Naive thymus-derived CD4-positive, alpha-beta T cell (primary cell): ENCODE results near the gene MLH1. TPM values are rescaled to one million over a fixed set of nuclear protein-coding genes. Genes with fewer than 3 reads are reported as not detected.
"Not testable (repeated sequence)": the region's sequence is repeated elsewhere in the genome, so short reads cannot be mapped to it uniquely, and the experiment has no call there.

Experiments used
- ATAC-seq: fragments of 150-1000 bp; cut with Tn5 transposase; 2 replicates; pipeline ENCODE4 v1.10.0; 2021; ENCODE audit warnings: mild to moderate bottlenecking, moderate library complexity
- CTCF ChIA-PET: fragments of 350-600 bp; sonication (Branson Sonifier 250); formaldehyde crosslinking; loops from one replicate; lab custom pipeline; 2021; ENCODE audit warnings: antibody characterized with exemption; lab: Charles Lee
- POLR2A ChIA-PET: fragments of 350-600 bp; sonication (Branson Sonifier 250); formaldehyde crosslinking; loops from one replicate; lab custom pipeline; 2021; ENCODE audit warnings: antibody characterized with exemption, inconsistent platforms; lab: Charles Lee
- DNase-seq, 9 donors: peaks; one replicate each; pipeline versions ENCODE4 v3.0.0 to v3.0.0-alpha.2; 2020 to 2022; ENCODE audit warnings: mixed read lengths in 1 of 9
- H3K27ac ChIP-seq: one replicate; pipeline ENCODE4 v1.7.0; 2013; ENCODE audit warnings: mild to moderate bottlenecking, low read depth, low read length, moderate library complexity
- H3K27me3 ChIP-seq, 2 donors: one replicate each; pipeline ENCODE4 v1.7.0; 2013; ENCODE audit warnings: low read length in 2 of 2, mild to moderate bottlenecking in 2 of 2, moderate library complexity in 2 of 2; ENCODE audit not compliant: control insufficient read depth in 2 of 2, insufficient read depth in 2 of 2
- H3K36me3 ChIP-seq, 3 experiments: 1 replicate in 2 of 3; 2 replicates in 1 of 3; pipeline ENCODE4 v1.7.0; 2013; ENCODE audit warnings: low read length in 3 of 3, mild to moderate bottlenecking in 3 of 3, moderate library complexity in 1 of 3; ENCODE audit not compliant: insufficient read depth in 3 of 3, control insufficient read depth in 2 of 3
- H3K4me1 ChIP-seq, 2 donors: one replicate each; pipeline ENCODE4 v1.7.0; 2013; ENCODE audit warnings: low read length in 2 of 2, mild to moderate bottlenecking in 2 of 2, moderate library complexity in 1 of 2; ENCODE audit not compliant: control insufficient read depth in 2 of 2, insufficient read depth in 2 of 2
- H3K4me3 ChIP-seq: 2 replicates; pipeline ENCODE4 v1.7.0; 2013; ENCODE audit warnings: mild to moderate bottlenecking, low read length
- H3K9me3 ChIP-seq, 3 experiments: 1 replicate in 2 of 3; 2 replicates in 1 of 3; pipeline ENCODE4 v1.7.0; 2013; ENCODE audit warnings: low read length in 3 of 3; ENCODE audit not compliant: control insufficient read depth in 2 of 3
- H3K27ac Mint-ChIP-seq, 9 donors: one replicate each; pipeline ENCODE4 v1.8.0; 2020 to 2022; ENCODE audit warnings: mixed read lengths in 9 of 9, mild to moderate bottlenecking in 8 of 9, moderate library complexity in 5 of 9, inconsistent platforms in 2 of 9
- H3K27me3 Mint-ChIP-seq, 5 donors: one replicate each; pipeline ENCODE4 v1.8.0; 2021 to 2022; ENCODE audit warnings: mixed read lengths in 5 of 5, mild to moderate bottlenecking in 1 of 5
- H3K36me3 Mint-ChIP-seq, 5 donors: one replicate each; pipeline ENCODE4 v1.8.0; 2020 to 2022; ENCODE audit warnings: mixed read lengths in 5 of 5, mild to moderate bottlenecking in 3 of 5, inconsistent platforms in 1 of 5
- H3K4me1 Mint-ChIP-seq, 7 donors: one replicate each; pipeline ENCODE4 v1.8.0; 2020 to 2022; ENCODE audit warnings: mixed read lengths in 7 of 7, mild to moderate bottlenecking in 3 of 7, inconsistent platforms in 1 of 7
- H3K4me3 Mint-ChIP-seq, 10 donors: one replicate each; pipeline ENCODE4 v1.8.0; 2020 to 2022; ENCODE audit warnings: mild to moderate bottlenecking in 10 of 10, mixed read lengths in 10 of 10, moderate library complexity in 6 of 10, inconsistent platforms in 2 of 10
- H3K9me3 Mint-ChIP-seq, 11 donors: one replicate each; pipeline ENCODE4 v1.8.0; 2020 to 2022; ENCODE audit warnings: mixed read lengths in 11 of 11, mild to moderate bottlenecking in 4 of 11, inconsistent platforms in 1 of 11, moderate library complexity in 1 of 11
- intact Hi-C, 2 donors: fragments of 100-400 bp; cut with micrococcal nuclease; formaldehyde crosslinking; loops; one replicate each; pipeline ENCODE4 v1.15.1; 2023
- polyA plus RNA-seq, 2 donors: library from polyadenylated mRNA; unstranded; fragments of 300-500 nt; fragmentation: Illumina TruSeq; gene quantifications; one replicate each; pipeline ENCODE4 v1.2.3, GENCODE V29; 2021
- total RNA-seq, 6 experiments: library from RNA in 5 of 6; stranded (reverse) in 5 of 6; gene quantifications; 1 replicate in 5 of 6; 2 replicates in 1 of 6; pipeline ENCODE4 v1.2.3 and lab custom pipeline; 2021 to 2026

The MLH1 gene
- total and polyA plus RNA-seq, 7 experiments from 2014 or later: 20.4 to 42.0 (median 28.6) TPM

DNA sequence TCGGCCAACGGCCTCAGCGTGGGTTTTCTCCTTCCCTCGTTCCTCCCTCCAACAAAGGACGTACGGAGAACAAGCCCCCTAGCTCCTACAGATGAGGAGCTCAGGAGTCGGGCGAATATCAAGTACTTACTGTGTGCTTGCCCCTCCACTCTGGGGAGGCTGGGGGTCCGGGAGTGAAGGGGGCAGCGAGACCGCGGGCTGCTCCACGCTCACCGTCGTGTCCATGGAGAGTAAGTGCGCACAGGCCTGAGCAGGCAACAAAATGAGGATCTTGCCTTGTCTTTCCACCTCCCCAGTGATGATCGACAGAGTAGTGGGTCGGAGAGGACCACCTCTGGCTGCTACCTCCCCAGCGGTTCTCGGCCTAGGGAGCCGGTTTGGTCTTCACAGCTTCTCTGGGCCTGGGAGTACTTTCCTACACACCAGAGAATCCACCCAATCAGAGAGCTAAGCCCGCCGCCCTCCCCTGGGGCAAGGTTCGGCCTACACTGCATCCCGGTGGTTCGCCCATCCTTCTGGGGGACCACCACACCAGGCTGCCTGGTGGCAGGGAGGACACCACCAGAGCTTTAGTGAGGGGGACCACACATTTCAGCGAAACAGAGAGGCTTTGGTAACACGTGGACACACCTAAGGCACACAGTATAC is 47.9 kb upstream of the MLH1 start:
- DNase-seq (peak in 1 of 9 donors; percentile 12), ATAC-seq (peak; percentile 1)
- H3K36me3 ChIP-seq: peaks cover 0 to 6% (median 0%) of the 10 kb centered on the region in 3 experiments
- peaks cover 0 to 8% (median 0%) of the 10 kb centered on the region in 3 experiments for H3K9me3 ChIP-seq
- POLR2A ChIA-PET: interaction anchor here (0.6 to 4.2 kb wide), 12 partner anchors 10 to 390 kb away, joined by 3 to 39 read pairs (median 5); partner anchors contain the start of genes EPM2AIP1 and MLH1
- peaks cover 0 to 32% (median 24%) of the 10 kb centered on the region in 7 donors for H3K4me1 Mint-ChIP-seq
- peaks cover 0 to 35% (median 0%) of the 10 kb centered on the region in 5 donors for H3K27me3 Mint-ChIP-seq
- H3K36me3 Mint-ChIP-seq: peaks cover 0 to 22% (median 4%) of the 10 kb centered on the region in 5 donors
- CTCF ChIA-PET: interaction anchor here (0.6 to 2.1 kb wide), 3 partner anchors 13 to 102 kb away, joined by 4 to 10 read pairs (median 6); no protein-coding TSS in a partner anchor
- peak overlapping the region; percentile 67 to 93 (median 87) for H3K27ac Mint-ChIP-seq
- peak overlapping the region; percentile 80 to 91 (median 88) for H3K4me3 Mint-ChIP-seq
- H3K27me3 ChIP-seq: no peaks in the 10 kb centered on the region
- H3K9me3 Mint-ChIP-seq: peaks cover 0 to 32% (median 20%) of the 10 kb centered on the region in 11 donors
- intact Hi-C loops: loop anchor here (1.0 to 2.0 kb wide), 5 partner anchors 13 to 69 kb away; partner anchors contain the start of genes EPM2AIP1 (in 2 of the 2) and MLH1 (in 2 of the 2)
- H3K27ac ChIP-seq: peak overlapping the region; percentile 74
- H3K4me1 ChIP-seq: peaks cover 5 to 6% of the 10 kb centered on the region in 2 donors
- H3K4me3 ChIP-seq: peak overlapping the region; percentile 70

DNA sequence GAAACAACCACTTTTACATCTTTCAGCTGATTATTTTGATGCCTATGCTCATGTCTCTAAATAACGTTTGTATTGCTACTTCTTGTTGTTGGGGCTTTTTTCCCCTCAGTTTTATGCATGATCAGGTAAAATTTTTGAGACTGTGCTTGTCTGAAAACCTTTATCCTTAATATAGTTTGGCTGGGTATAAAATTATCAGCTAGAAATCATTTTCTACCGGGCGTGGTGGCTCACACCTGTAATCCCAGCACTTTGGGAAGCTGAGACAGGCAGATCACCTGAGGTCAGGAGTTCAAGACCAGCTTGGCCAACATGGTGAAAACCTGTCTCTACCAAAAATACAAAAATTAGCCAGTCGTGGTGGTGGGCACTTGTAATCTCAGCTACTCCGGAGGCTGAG is 45.5 kb upstream of the MLH1 start:
- Mint-ChIP-seq H3K27me3 (peaks cover 0 to 37% (median 0%) of the 10 kb centered on the region in 5 donors), H3K9me3 (peaks cover 0 to 32% (median 20%) of the 10 kb centered on the region in 11 donors), H3K4me1 (peaks cover 0 to 16% (median 12%) of the 10 kb centered on the region in 7 donors), H3K4me3 (peak overlapping the region in 1 of 10 donors; percentile 29), H3K36me3 (peaks cover 0 to 22% (median 4%) of the 10 kb centered on the region in 5 donors)
- H3K9me3 ChIP-seq, POLR2A ChIA-PET, H3K27ac ChIP-seq, H3K36me3 ChIP-seq, H3K4me3 ChIP-seq, H3K4me1 ChIP-seq, ATAC-seq, H3K27ac Mint-ChIP-seq, DNase-seq, intact Hi-C loops, H3K27me3 ChIP-seq: not testable (repeated sequence)
- CTCF ChIA-PET: interaction anchor here (0.9 kb wide), 1 partner anchor 11 kb away, joined by 3 read pairs; no protein-coding TSS in a partner anchor

DNA sequence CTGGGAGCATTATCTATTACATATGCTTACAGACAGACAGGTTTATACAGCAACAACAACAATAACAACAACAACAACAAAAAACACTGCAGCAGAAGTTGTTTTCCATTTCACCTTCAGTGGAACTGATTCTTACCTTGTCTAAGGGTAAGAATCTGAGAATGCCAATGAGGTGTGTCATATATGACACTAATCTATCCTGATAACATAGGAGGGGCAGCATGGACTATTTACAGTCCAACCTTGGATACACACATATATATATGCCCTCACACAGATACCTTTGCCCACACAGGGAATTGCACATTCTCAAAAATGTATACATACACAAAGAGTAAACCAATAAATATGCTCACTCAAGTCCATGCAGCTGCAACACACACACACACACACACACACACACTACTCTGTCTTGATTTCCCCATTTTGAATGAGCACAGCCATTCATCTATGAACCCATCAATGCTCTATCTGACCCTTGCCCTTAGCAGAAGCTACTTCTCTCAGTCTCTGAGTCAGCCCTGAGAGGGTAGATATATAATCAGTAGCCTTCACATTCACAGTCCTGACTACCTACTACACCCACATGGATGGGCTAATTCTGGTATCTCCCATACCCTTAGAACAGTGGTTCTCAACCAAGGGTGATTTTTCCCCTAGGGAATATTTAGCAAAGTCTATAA is 38.7 kb upstream of the MLH1 start:
- no peak for DNase-seq
- ATAC-seq: no peak
- Mint-ChIP-seq H3K27ac (no peak overlapping the region), H3K4me1 (peaks cover 2 to 12% (median 11%) of the 10 kb centered on the region in 7 donors), H3K4me3 (no peak overlapping the region), H3K9me3 (no peaks in the 10 kb centered on the region), H3K27me3 (peaks cover 0 to 12% (median 0%) of the 10 kb centered on the region in 5 donors), H3K36me3 (peaks cover 0 to 3% (median 0%) of the 10 kb centered on the region in 5 donors)
- H3K36me3 ChIP-seq: no peaks in the 10 kb centered on the region
- no peak overlapping the region for H3K4me3 ChIP-seq
- no peaks in the 10 kb centered on the region for H3K27me3 ChIP-seq
- H3K4me1 ChIP-seq: no peaks in the 10 kb centered on the region
- intact Hi-C loops: loop anchor here in 1 of 2 donors (5.0 to 10.0 kb wide), 2 partner anchors 810 to 987 kb away; no protein-coding TSS in a partner anchor
- H3K27ac ChIP-seq: no peak overlapping the region
- CTCF ChIA-PET: interaction anchor here (0.9 kb wide), 1 partner anchor 10 kb away, joined by 3 read pairs; no protein-coding TSS in a partner anchor
- POLR2A ChIA-PET: interaction anchor here (1.4 kb wide), 1 partner anchor 38 kb away, joined by 3 read pairs; the partner anchor contains the start of genes EPM2AIP1 and MLH1
- H3K9me3 ChIP-seq: no peaks in the 10 kb centered on the region

DNA sequence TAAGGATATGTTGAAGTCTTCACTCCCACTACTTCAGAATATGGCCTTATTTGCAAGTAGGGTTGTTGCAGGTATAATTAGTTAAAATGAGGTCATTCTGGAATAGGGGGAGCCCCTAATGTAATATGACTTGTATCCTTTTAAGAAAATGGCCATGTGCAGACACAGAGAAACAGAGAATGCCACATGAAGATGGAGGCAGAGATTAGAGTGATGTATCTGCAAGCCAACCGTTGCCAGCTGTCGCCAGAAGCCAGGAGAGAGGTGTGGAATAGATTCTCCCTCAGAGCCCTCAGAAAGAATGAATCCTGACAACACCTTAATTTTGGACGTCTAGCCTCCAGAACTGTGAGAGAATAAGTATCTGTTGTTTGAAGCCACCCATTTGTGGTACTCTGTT is 37.2 kb upstream of the MLH1 start:
- POLR2A ChIA-PET: no interaction called here

DNA sequence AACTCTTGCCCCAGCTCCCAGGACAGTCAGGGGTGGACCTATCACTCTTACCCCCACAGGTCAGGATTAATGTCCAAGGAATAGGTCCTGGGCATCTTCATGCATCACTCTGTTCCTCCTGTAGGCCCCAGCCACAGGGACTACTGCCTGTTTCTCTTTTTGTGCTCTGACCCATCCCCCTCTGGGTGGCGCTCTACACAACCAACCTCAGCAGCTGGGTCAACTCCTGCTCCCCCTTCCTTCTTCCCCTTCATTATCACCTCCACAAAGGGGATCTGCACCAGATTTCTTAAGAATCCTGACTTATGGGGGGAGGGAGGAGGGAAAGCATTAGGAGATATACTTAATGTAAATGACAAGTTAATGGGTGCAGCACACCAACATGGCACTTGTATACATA is 36.3 kb upstream of the MLH1 start:
- CTCF ChIA-PET: interaction anchor here (0.5 to 2.4 kb wide), 5 partner anchors 27 to 113 kb away, joined by 3 to 12 read pairs (median 6); no protein-coding TSS in a partner anchor
- POLR2A ChIA-PET: interaction anchor here (0.6 to 1.2 kb wide), 2 partner anchors 51 to 196 kb away, joined by 3 to 4 read pairs; no protein-coding TSS in a partner anchor
- no peak overlapping the region for H3K27ac Mint-ChIP-seq

More for the DNA sequence above, 37.2 kb upstream of the MLH1 start:
- intact Hi-C loops: loop anchor here in 1 of 2 donors (5.0 to 10.0 kb wide), 2 partner anchors 811 to 989 kb away; no protein-coding TSS in a partner anchor
- Histone ChIP-seq H3K36me3 (no peaks in the 10 kb centered on the region), H3K27me3 (no peaks in the 10 kb centered on the region), H3K4me1 (no peaks in the 10 kb centered on the region), H3K27ac (no peak overlapping the region), H3K4me3 (no peak overlapping the region), H3K9me3 (no peaks in the 10 kb centered on the region)
- Mint-ChIP-seq H3K4me3 (no peak overlapping the region), H3K27me3 (peaks cover 0 to 9% (median 0%) of the 10 kb centered on the region in 5 donors), H3K4me1 (peaks cover 2 to 12% (median 11%) of the 10 kb centered on the region in 7 donors), H3K27ac (no peak overlapping the region), H3K36me3 (peaks cover 0 to 3% (median 0%) of the 10 kb centered on the region in 5 donors), H3K9me3 (no peaks in the 10 kb centered on the region)
- DNase-seq: no peak
- ATAC-seq: no peak
- CTCF ChIA-PET: no interaction called here

More for the DNA sequence above, 36.3 kb upstream of the MLH1 start:
- Mint-ChIP-seq H3K4me1 (peaks cover 2 to 12% (median 11%) of the 10 kb centered on the region in 7 donors), H3K36me3 (peaks cover 0 to 3% (median 0%) of the 10 kb centered on the region in 5 donors), H3K4me3 (no peak overlapping the region), H3K9me3 (no peaks in the 10 kb centered on the region), H3K27me3 (peaks cover 0 to 9% (median 0%) of the 10 kb centered on the region in 5 donors)
- no peaks in the 10 kb centered on the region for H3K27me3 ChIP-seq
- DNase-seq (no peak), ATAC-seq (no peak)
- no peaks in the 10 kb centered on the region for H3K36me3 ChIP-seq
- no peak overlapping the region for H3K4me3 ChIP-seq
- intact Hi-C loops: loop anchor here in 1 of 2 donors (5.0 to 10.0 kb wide), 2 partner anchors 812 to 990 kb away; no protein-coding TSS in a partner anchor
- H3K27ac ChIP-seq: no peak overlapping the region
- H3K9me3 ChIP-seq: no peaks in the 10 kb centered on the region
- no peaks in the 10 kb centered on the region for H3K4me1 ChIP-seq
